NCI-H1048 (cell line): ENCODE measurements around the gene ALPG.
"Not testable (repeated sequence)": the region's sequence is repeated elsewhere in the genome, so short reads cannot be mapped to it uniquely, and the experiment has no call there.

Experiments
- DNase-seq: peaks from one replicate; lab custom pipeline; 2025; lab: John Stamatoyannopoulos, UW

ALPG gene

DNA sequence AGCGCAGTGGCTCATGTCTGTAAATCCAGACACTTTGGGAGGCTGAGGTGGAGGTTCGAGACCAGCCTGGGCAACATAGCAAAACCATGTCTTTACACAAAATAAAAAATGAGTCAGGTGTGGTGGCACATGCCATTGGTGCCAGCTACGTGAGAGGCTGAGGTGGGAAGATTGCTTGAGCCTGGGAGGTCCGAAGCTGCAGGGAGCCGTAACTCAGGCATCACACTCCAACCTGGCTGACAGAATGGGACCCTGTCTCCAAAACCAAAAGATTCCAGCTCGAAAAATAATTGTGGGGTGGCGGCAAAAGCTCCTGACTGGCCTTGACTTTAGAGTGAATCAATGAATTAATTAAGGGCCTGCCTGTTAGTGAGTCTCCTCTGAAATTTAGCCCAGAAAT, 29.3 kb upstream of the ALPG start:
- DNase-seq = no peak

DNA sequence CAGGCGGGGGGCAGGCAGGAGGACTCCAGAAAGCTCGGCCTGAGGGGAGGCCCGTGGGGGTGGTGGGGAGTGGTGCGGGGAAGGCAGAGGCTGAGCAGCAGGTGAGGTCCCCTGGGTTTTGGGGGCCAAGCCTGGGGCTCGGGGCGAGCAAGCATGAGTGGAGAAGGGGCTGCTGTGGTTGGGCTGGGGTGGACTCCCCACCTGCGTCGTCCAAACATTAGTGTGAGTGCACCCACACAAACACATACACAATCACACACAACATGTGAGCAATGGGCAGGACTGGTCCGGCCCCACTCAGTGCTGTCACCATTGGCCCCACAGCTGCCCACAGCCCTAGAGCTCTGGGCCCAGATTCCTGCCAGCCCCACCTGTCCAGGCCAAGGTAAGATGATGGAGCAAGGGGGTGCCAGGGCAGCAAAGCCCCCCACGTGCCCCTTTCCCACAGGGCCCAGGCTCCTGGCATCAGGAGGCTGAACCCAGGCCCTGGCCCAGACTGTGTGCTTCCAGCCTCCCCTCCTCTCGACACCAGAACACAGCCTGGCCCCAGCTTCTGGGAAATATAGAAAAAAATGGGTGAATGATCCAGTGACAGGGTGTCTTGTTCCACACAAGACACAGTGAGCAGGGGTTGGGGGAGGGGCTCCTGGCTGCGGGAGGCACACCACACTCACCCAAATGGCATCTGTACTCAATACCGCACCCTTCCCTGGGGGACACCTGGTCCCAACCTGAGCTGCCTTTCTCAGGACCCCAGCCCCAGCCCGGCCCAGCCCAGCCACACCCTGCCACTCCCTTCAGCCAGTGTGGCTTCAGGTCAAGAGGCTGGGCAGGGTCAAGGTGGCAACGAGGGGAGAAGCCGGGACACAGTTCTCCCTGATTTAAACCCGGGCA, 28.6 kb upstream of the ALPG start:
- no peak for DNase-seq

DNA sequence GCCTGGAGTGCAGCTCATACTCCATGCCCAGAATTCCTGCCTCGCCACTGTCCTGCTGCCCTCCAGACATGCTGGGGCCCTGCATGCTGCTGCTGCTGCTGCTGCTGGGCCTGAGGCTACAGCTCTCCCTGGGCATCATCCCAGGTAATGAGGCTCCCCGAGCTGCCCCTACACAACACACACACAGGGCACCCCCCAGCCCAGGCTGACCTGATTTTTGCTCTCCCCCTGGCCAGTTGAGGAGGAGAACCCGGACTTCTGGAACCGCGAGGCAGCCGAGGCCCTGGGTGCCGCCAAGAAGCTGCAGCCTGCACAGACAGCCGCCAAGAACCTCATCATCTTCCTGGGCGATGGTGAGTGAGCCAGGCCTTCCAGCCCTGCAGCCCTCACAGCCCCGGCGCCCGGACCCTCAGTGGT, 27.9 kb upstream of the ALPG start, which contains the start of gene ALPP:
Gene ALPP (plus strand): TSS at position 17 of the 417 bp plus-strand sequence. CDS start 52 bp downstream, at position 69.
- DNase-seq = not testable (repeated sequence)

DNA sequence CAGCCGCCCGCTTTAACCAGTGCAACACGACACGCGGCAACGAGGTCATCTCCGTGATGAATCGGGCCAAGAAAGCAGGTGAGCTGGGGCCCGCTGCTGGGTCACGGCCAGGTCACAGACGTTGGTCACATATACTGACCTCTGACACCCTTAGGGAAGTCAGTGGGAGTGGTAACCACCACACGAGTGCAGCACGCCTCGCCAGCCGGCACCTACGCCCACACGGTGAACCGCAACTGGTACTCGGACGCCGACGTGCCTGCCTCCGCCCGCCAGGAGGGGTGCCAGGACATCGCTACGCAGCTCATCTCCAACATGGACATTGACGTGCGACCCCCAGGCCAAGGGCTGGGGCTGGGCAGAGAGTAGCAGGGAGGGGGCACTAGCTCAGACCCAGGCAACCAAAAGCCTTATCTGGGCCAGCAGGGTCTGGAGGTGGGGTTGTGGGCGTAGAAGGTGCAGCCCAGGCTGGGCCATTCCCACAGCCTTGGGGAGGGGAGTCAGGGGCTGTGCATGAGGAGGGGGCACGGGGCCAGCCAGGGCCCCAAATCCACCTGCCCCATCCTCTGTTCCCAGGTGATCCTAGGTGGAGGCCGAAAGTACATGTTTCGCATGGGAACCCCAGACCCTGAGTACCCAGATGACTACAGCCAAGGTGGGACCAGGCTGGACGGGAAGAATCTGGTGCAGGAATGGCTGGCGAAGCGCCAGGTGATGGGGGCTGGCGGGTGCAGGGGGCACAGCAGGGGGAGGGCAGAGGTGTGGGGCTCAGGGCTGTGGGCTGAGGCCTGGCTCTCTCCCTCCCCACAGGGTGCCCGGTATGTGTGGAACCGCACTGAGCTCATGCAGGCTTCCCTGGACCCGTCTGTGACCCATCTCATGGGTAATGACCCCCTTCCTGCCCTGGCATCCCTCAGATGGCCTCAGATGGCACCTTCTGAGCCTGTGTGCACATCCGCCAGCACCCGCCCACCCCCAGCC, 26.7 kb upstream of the ALPG start:
- not testable (repeated sequence) for DNase-seq

DNA sequence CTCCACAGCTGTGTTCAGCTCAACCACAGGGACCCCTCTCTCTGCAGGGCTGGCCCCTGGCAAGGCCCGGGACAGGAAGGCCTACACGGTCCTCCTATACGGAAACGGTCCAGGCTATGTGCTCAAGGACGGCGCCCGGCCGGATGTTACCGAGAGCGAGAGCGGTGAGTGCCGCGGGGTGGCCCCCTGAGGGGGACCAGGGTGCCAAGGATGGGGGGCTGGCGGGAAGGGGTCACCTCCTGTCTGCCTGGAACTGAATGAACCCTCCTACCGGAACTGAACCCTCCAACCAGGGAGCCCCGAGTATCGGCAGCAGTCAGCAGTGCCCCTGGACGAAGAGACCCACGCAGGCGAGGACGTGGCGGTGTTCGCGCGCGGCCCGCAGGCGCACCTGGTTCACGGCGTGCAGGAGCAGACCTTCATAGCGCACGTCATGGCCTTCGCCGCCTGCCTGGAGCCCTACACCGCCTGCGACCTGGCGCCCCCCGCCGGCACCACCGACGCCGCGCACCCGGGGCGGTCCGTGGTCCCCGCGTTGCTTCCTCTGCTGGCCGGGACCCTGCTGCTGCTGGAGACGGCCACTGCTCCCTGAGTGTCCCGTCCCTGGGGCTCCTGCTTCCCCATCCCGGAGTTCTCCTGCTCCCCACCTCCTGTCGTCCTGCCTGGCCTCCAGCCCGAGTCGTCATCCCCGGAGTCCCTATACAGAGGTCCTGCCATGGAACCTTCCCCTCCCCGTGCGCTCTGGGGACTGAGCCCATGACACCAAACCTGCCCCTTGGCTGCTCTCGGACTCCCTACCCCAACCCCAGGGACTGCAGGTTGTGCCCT, 25.2 kb upstream of the ALPG start:
- not testable (repeated sequence) for DNase-seq

DNA sequence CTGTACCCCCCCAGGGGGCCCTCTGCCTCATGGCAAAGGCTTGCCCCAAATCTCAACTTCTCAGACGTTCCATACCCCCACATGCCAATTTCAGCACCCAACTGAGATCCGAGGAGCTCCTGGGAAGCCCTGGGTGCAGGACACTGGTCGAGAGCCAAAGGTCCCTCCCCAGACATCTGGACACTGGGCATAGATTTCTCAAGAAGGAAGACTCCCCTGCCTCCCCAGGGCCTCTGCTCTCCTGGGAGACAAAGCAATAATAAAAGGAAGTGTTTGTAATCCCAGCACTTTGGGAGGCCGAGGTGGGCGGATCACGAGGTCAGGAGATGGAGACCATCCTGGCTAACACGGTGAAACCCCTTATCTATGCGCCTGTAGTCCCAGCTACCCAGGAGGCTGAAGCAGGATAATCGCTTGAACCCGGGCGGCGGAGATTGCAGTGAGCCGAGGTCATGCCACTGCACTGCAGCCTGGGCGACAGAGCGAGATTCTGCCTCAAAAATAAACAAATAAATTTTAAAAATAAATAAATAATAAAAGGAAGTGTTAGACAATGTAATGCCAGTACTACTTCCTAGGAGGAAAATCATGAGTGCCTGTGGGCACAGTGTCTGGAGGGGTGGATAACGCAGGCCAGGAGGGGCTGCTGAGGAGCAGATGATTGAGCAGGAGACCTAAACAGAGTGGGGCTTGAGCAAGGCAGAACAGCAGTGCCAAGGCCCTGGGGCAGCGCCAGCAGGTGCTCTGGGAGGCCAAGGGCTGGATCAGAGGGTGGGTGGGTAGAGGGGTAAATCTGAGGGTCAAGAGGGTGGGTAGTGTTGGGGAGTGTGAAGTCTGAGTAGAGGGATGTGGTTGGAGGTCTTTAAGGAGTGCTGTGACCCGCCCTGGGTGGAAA, 24.1 kb upstream of the ALPG start:
- DNase-seq = no peak

DNA sequence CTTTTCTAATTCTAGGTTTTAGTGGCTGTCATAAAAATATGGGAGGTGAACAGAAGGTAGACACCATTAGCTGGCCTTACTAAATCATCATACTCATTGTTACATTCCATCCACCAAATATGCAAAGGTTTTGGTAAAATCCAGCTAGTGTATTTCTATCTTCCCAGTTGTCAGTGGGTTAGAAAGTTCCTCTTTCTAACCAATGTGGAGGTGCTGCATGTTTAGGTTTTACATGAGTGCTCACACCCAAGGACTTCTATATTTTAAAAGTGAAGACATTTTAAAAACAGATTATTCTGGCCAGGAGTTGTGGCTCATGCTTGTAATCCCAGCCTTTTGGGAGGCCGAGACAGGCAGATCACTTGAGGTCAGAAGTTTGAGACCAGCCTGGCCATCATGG, 22.2 kb upstream of the ALPG start:
- DNase-seq = no peak

DNA sequence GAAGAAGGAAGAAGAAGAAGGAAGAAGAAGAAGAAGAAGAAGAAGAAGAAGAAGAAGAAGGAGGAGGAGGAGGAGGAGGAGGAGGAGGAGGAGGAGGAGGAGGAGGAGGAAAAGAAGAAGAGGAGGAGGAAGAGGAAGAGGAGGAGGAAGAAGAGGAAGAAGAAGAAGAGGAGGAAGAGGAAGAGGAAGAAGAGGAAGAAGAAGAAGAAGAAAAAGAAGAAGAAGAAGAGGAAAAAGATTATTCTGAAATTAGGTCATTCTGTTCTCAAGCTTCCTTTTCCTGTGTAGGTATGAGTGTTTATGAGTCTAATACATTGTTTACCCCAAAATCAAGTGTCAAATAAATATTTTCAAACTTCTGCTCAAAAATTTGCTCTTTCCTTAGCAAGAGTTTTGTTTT, 21.6 kb upstream of the ALPG start:
- not testable (repeated sequence) for DNase-seq

DNA sequence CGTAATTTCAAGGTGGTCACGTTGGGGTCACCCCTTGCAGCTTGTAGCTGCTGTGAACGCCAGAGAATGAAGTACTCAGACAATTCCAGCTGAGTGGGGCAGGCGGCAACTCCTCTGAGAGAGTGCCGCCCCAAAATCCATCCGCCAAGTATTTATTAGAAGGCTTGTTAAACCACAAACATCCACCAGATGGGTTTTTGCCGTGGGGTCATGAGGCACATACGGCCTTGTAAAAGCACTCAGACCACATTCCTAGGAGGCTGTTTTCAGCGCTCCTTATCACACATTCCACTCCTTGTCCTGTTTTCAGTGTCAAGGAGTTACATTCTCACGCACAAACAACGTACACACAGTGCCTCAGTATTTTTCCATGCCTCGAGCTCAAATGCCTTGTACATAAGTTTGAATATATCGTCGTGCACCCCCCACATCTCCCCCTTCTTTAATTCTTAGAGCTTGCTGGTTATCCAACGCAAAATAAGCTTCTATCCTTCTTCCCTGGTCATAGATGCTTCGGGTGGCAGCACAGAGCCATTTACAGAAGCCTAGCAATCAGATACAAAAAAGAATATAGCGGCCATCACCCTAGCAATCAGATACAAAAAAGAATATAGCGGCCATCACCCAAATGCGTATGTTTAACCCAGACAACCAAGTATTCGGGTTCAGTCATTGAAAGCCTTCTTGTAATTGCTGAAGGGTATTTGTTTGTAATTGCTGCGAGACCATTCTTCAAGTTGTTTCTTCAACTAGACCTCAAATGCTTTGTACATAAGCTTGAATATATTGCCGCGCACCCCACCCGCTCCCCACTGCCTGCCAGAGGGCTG, 20.8 kb upstream of the ALPG start:
- no peak for DNase-seq

DNA sequence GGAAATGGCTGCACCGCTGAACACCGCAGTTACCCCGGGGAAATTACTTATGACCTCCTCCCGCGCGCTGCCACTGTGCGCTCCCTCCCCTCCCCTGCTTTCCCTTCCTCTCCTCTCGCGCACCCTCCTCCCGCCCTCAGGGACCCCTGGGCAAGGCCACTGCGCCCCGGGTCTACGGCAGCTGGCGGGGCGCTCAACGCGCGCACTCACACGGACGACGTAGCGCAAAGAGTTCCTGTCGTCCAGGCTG, 20.2 kb upstream of the ALPG start:
- no peak for DNase-seq

DNA sequence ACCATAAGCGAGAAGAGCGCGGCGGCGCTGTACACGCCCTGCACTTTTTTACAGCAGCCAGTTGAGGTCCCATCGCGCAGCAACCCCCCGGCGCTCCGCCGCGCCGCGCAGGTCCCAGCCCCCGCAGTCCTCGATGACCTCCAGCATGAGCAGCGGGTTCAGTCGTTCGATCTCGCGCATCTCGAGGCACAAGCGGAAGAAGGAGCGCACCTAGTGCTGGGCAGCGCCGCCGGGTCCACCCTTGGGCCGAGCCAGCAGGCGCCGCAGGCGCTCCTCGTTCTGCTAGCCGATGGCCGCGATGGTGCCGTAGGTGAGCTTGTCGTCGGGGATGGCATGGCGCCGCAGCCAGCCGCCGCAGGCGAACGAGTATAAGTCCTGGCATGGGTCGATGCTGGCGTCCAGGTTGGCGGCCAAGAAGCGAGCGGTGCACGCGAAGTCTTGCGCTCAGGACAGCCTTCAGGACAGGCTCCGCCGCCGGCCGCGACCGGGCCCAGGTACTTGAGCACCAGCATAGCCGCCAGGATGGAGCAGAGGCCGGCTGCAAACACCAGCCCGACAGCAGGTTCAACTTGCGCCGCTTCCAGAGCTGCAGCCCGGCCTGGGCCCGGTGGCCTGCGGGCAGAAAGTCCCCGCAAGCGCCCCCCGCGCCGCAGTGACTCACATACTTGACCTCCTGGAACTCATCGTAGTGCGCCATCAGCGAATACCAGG, 19.7 kb upstream of the ALPG start:
- no peak for DNase-seq

DNA sequence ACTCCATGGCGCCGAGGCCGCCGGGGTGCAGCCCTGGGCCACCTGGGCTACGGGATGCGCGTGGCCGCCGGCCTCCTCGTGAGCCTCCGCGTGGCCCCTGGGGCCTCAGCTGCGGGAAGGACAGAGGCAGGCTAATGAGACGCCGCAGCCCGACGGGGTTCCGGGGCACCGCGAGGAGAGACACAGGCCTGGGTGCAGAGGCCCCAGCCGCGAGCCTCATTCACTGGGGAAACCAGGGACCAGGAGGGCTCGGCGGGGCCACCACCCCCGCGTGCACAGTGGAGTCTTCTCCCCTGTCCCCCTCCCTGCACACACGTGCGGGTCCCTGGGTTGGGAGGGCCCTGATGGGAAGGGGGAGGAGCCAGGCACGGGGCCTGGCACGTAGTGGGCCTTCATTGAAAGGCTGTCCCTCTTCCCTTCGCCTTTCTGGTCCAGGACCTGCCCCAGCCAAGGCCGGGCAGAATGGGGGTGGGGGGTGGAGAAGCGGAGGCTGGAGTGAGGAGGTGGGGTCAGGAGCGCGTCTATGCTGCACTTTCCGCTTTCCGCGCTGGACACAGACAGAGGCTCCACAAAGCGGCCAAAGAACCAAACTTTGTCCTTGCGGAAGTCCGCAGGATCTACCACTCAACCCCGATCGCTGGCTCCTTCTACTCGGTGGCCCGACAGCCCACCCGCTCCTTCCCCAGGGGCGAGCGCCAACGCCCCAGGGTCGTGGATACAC, 19.0 kb upstream of the ALPG start:
- DNase-seq = no peak

DNA sequence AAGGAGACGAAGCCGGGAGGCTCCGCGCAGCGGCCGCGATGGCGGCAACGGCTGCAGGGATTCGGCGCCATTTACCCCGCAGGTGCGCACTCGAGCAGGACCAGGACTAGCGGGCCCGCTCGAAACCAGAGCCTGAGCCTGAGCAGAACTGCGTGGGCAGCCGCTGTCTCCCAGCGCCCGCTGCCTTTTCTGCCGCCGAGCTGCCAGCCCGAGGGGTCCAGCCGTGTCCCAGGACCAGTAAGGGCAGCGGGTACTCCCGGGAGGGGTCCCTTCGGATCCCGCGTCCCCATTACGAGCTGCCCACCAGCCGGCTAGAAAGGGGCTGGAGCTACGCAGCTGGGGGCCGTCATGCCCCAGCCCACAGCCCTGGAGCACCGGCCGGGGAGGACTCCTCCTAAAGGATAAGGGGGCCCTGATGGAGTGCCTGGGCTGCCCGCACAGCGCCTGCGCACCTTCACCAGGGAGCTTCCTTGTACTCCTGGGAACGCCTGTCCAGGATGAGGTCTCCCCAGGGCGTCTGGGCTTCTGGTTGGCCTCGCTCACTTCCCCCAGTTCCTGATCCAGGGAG, 18.2 kb upstream of the ALPG start:
- DNase-seq = no peak

DNA sequence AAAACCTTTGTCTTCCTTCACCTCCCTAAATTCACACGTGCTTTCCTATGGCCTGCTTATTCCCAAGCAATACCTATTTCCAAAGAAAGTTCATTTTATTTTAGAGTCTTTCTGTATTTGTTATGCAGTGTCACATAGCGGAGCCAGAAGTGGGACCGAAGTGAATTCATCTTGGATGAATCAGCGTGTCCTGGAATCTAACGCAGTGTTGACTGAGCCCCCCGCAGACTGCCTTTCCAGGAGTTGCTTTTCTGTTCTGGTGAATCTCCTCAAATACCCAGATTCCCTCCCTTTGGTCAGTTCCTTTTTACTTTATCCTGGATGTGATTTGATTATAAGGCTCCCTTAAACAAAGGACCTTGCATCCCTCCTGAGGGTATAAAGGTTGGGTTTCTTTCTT, 17.3 kb upstream of the ALPG start:
- DNase-seq = no peak

DNA sequence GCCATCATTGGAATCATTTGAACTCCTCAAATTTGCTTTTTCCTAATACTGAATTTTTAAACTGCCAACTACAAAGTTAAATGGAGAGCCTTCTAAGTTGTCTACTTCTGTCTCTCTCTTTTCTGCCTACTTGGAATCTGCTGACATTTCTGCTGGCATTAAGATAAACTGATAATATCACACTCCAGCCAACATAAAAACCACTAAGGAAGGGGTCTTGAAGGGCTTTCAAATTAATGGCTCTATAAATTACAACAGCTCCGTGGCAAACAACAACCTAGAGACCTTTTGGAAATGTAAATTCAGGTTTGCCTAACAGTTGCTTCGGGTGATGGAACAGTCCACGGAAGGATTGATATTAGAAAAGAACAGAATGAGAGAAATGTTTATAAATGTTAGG, 16.0 kb upstream of the ALPG start:
- DNase-seq = no peak

DNA sequence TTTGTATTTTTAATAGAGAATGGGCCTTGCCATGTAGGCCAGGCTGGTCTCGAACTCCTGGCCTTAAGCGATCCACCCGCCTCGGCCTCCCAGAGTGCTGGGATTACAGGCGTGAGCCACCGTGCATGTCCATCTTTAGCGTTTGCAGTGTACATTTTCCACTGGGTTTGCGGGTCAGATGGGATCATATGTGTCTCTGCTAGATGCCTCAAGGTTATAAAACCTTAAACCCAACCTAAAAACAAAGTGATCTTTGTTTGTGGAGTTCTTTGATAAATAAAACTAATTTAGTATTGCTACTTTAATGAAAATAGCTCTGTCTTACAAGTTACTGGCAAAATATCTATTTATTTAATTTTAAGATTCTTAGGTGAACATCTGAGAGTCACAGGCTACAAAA, 13.1 kb upstream of the ALPG start:
- no peak for DNase-seq

DNA sequence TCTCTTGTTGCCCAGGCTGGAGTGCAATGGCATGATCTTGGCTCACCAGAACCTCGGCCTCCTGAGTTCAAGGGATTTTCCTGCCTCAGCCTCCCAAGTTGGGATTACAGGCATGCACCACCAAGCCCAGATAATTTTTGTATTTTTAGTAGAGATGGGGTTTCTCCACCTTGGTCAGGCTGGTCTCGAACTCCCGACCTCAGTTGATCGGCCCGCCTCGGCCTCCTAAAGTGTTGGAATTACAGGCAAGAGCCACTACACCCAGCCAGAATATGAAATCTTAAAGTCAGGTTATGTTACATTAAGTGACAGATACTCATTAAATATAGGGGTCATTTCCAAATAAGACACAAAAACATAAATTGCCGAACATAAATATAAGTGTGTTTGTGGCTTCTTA, 12.2 kb upstream of the ALPG start:
- not testable (repeated sequence) for DNase-seq

DNA sequence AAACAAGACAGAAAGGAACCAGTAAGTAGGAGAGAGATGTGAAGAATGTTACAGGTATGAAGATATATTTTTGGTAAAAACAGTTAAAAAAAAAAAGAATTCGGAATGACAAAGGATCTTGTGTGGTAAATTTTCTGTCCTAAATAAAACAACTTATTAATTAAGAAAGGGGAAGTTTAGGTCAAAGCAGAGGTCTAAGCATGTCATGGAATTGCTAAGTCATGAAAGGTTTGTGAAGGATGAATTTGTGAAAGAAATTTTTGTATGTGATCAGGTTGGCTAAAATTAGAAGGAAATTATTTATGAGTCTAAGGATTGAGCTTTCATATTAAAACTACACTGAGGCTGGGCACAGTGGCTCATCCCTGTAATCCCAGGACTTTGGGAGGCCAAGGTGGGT, 11.1 kb upstream of the ALPG start:
- DNase-seq = no peak

DNA sequence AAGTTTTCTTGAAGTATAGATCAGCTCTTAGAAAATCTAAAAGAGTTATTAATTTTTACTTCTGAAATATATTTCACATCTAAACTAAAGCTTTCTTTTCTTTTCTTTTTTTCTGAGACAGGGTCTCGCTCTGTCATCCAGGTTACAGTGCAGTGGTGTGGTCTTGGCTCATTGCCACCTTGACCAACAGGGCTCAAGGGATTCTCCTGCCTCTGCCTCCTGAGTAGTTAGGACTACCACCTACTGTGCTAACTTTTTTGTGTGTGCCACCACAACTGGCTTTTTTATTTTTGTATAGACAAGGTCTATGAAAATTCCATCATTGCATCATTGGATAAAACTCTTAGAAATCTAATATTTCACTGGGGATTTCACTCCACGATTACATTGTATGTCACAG, 10.0 kb upstream of the ALPG start:
- no peak for DNase-seq
